SK-N-SH treated with all-trans-retinoic acid at 6 μM for 48 hours (cell line): Measurements from ENCODE around the gene EDAR.

Experiments used
- ATAC-seq: fragments of 200-7000 bp; cut with Tn5 transposase; 3 replicates; pipeline ENCODE4 v1.9.1; 2020; ENCODE audit warnings: mild to moderate bottlenecking, moderate library complexity
- ARNTL ChIP-seq: fragments of 450-650 bp; formaldehyde crosslinking; IDR thresholded peaks from 2 replicates; pipeline ENCODE4 v1.5.0; 2020; ENCODE audit warnings: low read depth, mild to moderate bottlenecking, moderate library complexity, borderline replicate concordance
- BACH2 ChIP-seq: fragments of 250-450 bp; sonication (Bioruptor Pico); IDR thresholded peaks from 2 replicates; pipeline ENCODE4 v1.9.0; 2021; ENCODE audit warnings: mild to moderate bottlenecking, borderline replicate concordance
- CREB5 ChIP-seq: fragments of 250-450 bp; sonication (Bioruptor Pico); IDR thresholded peaks from 2 replicates; pipeline ENCODE4 v1.5.1; 2020; ENCODE audit warnings: low read depth, mild to moderate bottlenecking, moderate library complexity
- CSDC2 ChIP-seq: fragments of 250-450 bp; sonication (Bioruptor Pico); IDR thresholded peaks from 2 replicates; pipeline ENCODE4 v1.5.0; 2020; ENCODE audit warnings: mild to moderate bottlenecking, moderate library complexity
- ESRRG ChIP-seq: fragments of 250-450 bp; sonication (Bioruptor Pico); IDR thresholded peaks from 2 replicates; pipeline ENCODE4 v1.6.1; 2021; ENCODE audit warnings: mild to moderate bottlenecking
- GLIS3 ChIP-seq: fragments of 250-450 bp; sonication (Bioruptor Pico); IDR thresholded peaks from 2 replicates; pipeline ENCODE4 v1.5.0; 2020; ENCODE audit warnings: mild to moderate bottlenecking, moderate library complexity
- ISL1 ChIP-seq: fragments of 250-450 bp; sonication (Bioruptor Pico); IDR thresholded peaks from 2 replicates; pipeline ENCODE4 v2.1.2; 2022; ENCODE audit warnings: mild to moderate bottlenecking, moderate library complexity
- OSR1 ChIP-seq: fragments of 250-450 bp; sonication (Bioruptor Pico); IDR thresholded peaks from 2 replicates; pipeline ENCODE4 v1.8.0; 2022; ENCODE audit warnings: moderate library complexity, mild to moderate bottlenecking, inconsistent platforms
- POU6F1 ChIP-seq: fragments of 250-450 bp; sonication (Bioruptor Pico); IDR thresholded peaks from 2 replicates; pipeline ENCODE4 v1.8.0; 2021; ENCODE audit warnings: low read depth, mild to moderate bottlenecking, moderate library complexity, borderline replicate concordance
- PPARA ChIP-seq: fragments of 250-450 bp; sonication (Bioruptor Pico); IDR thresholded peaks from 2 replicates; pipeline ENCODE4 v1.5.0; 2020; ENCODE audit warnings: mild to moderate bottlenecking, borderline replicate concordance
- RARB ChIP-seq: fragments of 250-450 bp; sonication (Bioruptor Pico); IDR thresholded peaks from 2 replicates; pipeline ENCODE4 v1.8.0; 2021; ENCODE audit warnings: mild to moderate bottlenecking, moderate library complexity
- SNAI2 ChIP-seq: fragments of 250-450 bp; sonication (Bioruptor Pico); IDR thresholded peaks from 2 replicates; pipeline ENCODE4 v1.5.0; 2020; ENCODE audit warnings: mild to moderate bottlenecking, moderate library complexity
- TCF4 ChIP-seq: fragments of 250-450 bp; sonication (Bioruptor Pico); IDR thresholded peaks from 2 replicates; pipeline ENCODE4 v1.8.0; 2021; ENCODE audit warnings: mild to moderate bottlenecking, moderate library complexity, borderline replicate concordance
- TOX ChIP-seq: fragments of 250-450 bp; sonication (Bioruptor Pico); IDR thresholded peaks from 2 replicates; pipeline ENCODE4 v1.8.0; 2021; ENCODE audit warnings: mild to moderate bottlenecking, moderate library complexity, borderline replicate concordance
- TSHZ2 ChIP-seq: fragments of 250-450 bp; sonication (Bioruptor Pico); IDR thresholded peaks from 2 replicates; pipeline ENCODE4 v1.5.0; 2020; ENCODE audit warnings: mild to moderate bottlenecking, moderate library complexity
- ZC3H10 ChIP-seq: fragments of 250-450 bp; sonication (Bioruptor Pico); IDR thresholded peaks from 2 replicates; pipeline ENCODE4 v1.5.1; 2021; ENCODE audit warnings: mild to moderate bottlenecking, moderate library complexity
- ZFP3 ChIP-seq: fragments of 250-450 bp; sonication (Bioruptor Pico); IDR thresholded peaks from 2 replicates; pipeline ENCODE4 v1.5.0; 2020; ENCODE audit warnings: mild to moderate bottlenecking, moderate library complexity
- ZFP30 ChIP-seq: fragments of 450-650 bp; formaldehyde crosslinking; IDR thresholded peaks from 2 replicates; pipeline ENCODE4 v1.5.0; 2022; ENCODE audit warnings: mild to moderate bottlenecking, moderate library complexity
- ZNF565 ChIP-seq: fragments of 450-650 bp; formaldehyde crosslinking; conservative IDR thresholded peaks from 2 replicates; pipeline ENCODE4 v1.5.0; 2020; ENCODE audit warnings: low read depth, mild to moderate bottlenecking, moderate library complexity
- ZNF70 ChIP-seq: fragments of 450-650 bp; formaldehyde crosslinking; IDR thresholded peaks from 2 replicates; pipeline ENCODE4 v1.5.0; 2020; ENCODE audit warnings: mild to moderate bottlenecking, moderate library complexity
- ZNF8 ChIP-seq: fragments of 450-650 bp; formaldehyde crosslinking; IDR thresholded peaks from 2 replicates; pipeline ENCODE4 v1.5.0; 2020; ENCODE audit warnings: mild to moderate bottlenecking, moderate library complexity
- TF ChIP-seq, protein P1 (sequence below): fragments of 250-450 bp; sonication (Bioruptor Pico); IDR thresholded peaks from 2 replicates; pipeline ENCODE4 v1.5.1; 2021; ENCODE audit warnings: mild to moderate bottlenecking, moderate library complexity
- TF ChIP-seq, protein P2 (sequence below): fragments of 250-450 bp; sonication (Bioruptor Pico); IDR thresholded peaks from 2 replicates; pipeline ENCODE4 v1.8.0; 2020; ENCODE audit warnings: mild to moderate bottlenecking, moderate library complexity, borderline replicate concordance

Gene EDAR

DNA sequence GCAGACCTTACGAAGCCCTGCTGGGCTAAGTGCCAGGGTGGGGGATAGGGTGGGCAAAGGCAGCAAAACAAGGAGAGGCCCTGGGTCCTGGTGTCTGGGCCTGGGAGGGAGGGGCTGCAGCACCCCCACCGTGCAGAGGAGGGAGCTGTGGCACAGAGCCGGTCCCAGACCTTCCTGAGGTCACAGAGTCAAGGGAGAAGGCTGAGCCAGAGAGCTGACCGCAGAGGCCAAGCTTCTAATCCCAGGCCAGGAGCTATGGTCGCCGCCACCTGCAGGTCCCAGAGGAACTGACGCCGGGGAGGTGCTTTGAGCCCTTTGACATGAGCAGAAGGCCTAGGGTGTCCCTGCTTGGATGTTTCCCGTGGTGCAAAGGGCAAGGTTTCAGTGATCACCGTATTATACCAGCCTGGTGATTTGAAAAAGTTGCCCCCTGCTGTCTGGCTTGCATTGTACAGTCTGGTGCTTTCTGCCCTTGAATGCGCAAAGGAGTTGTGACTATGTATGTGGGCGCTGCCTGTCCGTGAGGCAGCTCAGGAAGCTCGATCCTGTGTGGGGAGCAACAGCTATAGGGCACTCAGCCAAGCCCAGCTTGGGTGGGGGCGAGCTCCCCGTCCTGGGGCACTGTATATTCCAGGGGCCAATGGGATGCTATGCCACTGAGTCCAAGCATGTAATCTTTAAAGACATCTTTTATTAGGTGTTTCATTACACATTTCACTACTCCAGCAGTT is 44.3 kb downstream of the EDAR start:
- peak; percentile 47; the same call in 2 of the 3 replicates for ATAC-seq
- no peak for TF ChIP-seq OSR1 (CRISPR knock-in tag)
- no peak for TF ChIP-seq ARNTL (CRISPR knock-in tag)
- TF ChIP-seq PPARA (CRISPR knock-in tag) = no peak

DNA sequence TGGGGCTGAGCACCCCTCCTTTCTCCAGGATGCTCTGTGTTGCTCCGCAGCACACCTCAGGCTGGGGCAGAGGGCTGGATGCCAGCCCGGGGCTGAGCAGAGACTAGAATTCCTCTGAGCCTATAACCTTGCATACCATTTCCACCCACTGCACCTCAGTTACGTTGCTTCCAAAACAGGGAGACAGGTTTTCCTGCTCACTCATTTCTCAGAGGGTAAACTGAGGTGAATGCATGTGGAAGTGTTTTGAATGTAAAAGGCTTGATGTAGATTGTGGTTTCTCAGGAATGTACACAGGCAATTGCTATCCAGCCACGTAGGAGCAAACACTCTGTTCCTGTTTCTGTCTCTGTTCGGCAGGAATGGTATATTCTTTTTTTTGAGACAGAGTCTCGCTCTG is 45.3 kb downstream of the EDAR start:
- ATAC-seq = no peak
- TF ChIP-seq ZFP3 (CRISPR knock-in tag) = no peak
- no peak for TF ChIP-seq PPARA (CRISPR knock-in tag)
- no peak for TF ChIP-seq SNAI2 (CRISPR knock-in tag)
- TF ChIP-seq POU6F1 = no peak
- no peak for TF ChIP-seq TCF4 (CRISPR knock-in tag)
- TF ChIP-seq TOX = no peak
- TF ChIP-seq CSDC2 (CRISPR knock-in tag) = no peak
- TF ChIP-seq ZNF8 (CRISPR knock-in tag) = no peak
- no peak for TF ChIP-seq TSHZ2 (CRISPR knock-in tag)
- TF ChIP-seq GLIS3 (CRISPR knock-in tag) = no peak
- TF ChIP-seq OSR1 (CRISPR knock-in tag) = no peak
- TF ChIP-seq, protein P1, sequence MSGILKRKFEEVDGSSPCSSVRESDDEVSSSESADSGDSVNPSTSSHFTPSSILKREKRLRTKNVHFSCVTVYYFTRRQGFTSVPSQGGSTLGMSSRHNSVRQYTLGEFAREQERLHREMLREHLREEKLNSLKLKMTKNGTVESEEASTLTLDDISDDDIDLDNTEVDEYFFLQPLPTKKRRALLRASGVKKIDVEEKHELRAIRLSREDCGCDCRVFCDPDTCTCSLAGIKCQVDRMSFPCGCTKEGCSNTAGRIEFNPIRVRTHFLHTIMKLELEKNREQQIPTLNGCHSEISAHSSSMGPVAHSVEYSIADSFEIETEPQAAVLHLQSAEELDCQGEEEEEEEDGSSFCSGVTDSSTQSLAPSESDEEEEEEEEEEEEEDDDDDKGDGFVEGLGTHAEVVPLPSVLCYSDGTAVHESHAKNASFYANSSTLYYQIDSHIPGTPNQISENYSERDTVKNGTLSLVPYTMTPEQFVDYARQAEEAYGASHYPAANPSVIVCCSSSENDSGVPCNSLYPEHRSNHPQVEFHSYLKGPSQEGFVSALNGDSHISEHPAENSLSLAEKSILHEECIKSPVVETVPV (CRISPR knock-in tag) = no peak
- no peak for TF ChIP-seq ZC3H10 (CRISPR knock-in tag)

GRCh38 chr2:108942888-108943287 is 46.1 kb downstream of the EDAR start:
- no peak for TF ChIP-seq ZNF8 (CRISPR knock-in tag)
- TF ChIP-seq, protein P2, sequence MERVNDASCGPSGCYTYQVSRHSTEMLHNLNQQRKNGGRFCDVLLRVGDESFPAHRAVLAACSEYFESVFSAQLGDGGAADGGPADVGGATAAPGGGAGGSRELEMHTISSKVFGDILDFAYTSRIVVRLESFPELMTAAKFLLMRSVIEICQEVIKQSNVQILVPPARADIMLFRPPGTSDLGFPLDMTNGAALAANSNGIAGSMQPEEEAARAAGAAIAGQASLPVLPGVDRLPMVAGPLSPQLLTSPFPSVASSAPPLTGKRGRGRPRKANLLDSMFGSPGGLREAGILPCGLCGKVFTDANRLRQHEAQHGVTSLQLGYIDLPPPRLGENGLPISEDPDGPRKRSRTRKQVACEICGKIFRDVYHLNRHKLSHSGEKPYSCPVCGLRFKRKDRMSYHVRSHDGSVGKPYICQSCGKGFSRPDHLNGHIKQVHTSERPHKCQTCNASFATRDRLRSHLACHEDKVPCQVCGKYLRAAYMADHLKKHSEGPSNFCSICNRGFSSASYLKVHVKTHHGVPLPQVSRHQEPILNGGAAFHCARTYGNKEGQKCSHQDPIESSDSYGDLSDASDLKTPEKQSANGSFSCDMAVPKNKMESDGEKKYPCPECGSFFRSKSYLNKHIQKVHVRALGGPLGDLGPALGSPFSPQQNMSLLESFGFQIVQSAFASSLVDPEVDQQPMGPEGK (CRISPR knock-in tag) = no peak
- no peak for TF ChIP-seq ISL1 (CRISPR knock-in tag)
- no peak for TF ChIP-seq TCF4 (CRISPR knock-in tag)
- no peak for TF ChIP-seq PPARA (CRISPR knock-in tag)
- TF ChIP-seq, protein P1 (CRISPR knock-in tag) = no peak
- no peak for TF ChIP-seq RARB (CRISPR knock-in tag)
- no peak for TF ChIP-seq ZC3H10 (CRISPR knock-in tag)
- no peak for TF ChIP-seq CSDC2 (CRISPR knock-in tag)
- no peak for TF ChIP-seq TOX
- no peak for TF ChIP-seq CREB5 (CRISPR knock-in tag)
- TF ChIP-seq POU6F1 = no peak
- no peak for TF ChIP-seq ZNF70 (CRISPR knock-in tag)
- TF ChIP-seq ESRRG (CRISPR knock-in tag) = no peak
- no peak for TF ChIP-seq SNAI2 (CRISPR knock-in tag)
- no peak for TF ChIP-seq ZFP30 (CRISPR knock-in tag)
- TF ChIP-seq BACH2 (CRISPR knock-in tag) = no peak
- TF ChIP-seq ZNF565 (CRISPR knock-in tag) = no peak

More at GRCh38 chr2:108942888-108943287, 46.1 kb downstream of the EDAR start:
- no peak for ATAC-seq
